Measurements from ENCODE around the gene TLL2. TPM values are rescaled to one million over a fixed set of nuclear protein-coding genes. Genes with fewer than 3 reads are reported as not detected.

TLL2 gene
- total and polyA plus RNA-seq, 2 experiments from 2014 or later = 2.6 to 3.0 TPM

- H3K36me3 ChIP-seq (ENCODE audit: insufficient read depth) = no peaks in the 10 kb centered on the region
- ATAC-seq (no peak), DNase-seq (ENCODE audit: low spot score) (no peak)
- no peaks in the 10 kb centered on the region for H3F3A ChIP-seq (replicated peaks; ENCODE audit: low read depth)
- H3K79me2 ChIP-seq (replicated peaks; ENCODE audit: insufficient read depth) = no peaks in the 10 kb centered on the region
- no peak overlapping the region for H3K27ac Mint-ChIP-seq
- no peaks in the 10 kb centered on the region for H3K9me2 ChIP-seq (ENCODE audit: insufficient read depth)
- H3K27me3 Mint-ChIP-seq (ENCODE audit: insufficient read depth, low read depth, poor library complexity) = peaks cover 4% of the 10 kb centered on the region
- no peak overlapping the region for H3K4me3 Mint-ChIP-seq
- H3K4me3 ChIP-seq = no peak overlapping the region
- no peaks in the 10 kb centered on the region for H3K27me3 ChIP-seq (ENCODE audit: insufficient read depth)
- TF ChIP-seq ZNF114 (CRISPR knock-in tag; IDR thresholded peaks at IDR 0.05) = no peak
- TF ChIP-seq REST (IDR thresholded peaks at IDR 0.05; ENCODE audit: unreplicated experiment) = no peak
- TF ChIP-seq STAT1 (IDR thresholded peaks at IDR 0.05; ENCODE audit: unreplicated experiment) = no peak
- TF ChIP-seq POLR2AphosphoS5 (IDR thresholded peaks at IDR 0.05; ENCODE audit: low read depth) = no peak
- no peak for TF ChIP-seq CREB1 (CRISPR knock-in tag; IDR thresholded peaks at IDR 0.05; ENCODE audit: low read depth)
- TF ChIP-seq ZNF331 (CRISPR knock-in tag; IDR thresholded peaks at IDR 0.05; ENCODE audit: low read depth) = no peak
- no peak for TF ChIP-seq EZH2 (IDR thresholded peaks at IDR 0.05; ENCODE audit: low read depth, unreplicated experiment)
- H3K9me3 Mint-ChIP-seq = peaks cover 10% of the 10 kb centered on the region
- no peak overlapping the region for H2AFZ ChIP-seq
- no peak overlapping the region for H3K27ac ChIP-seq (ENCODE audit: low read depth)
- H4K20me1 ChIP-seq (replicated peaks; ENCODE audit: insufficient read depth) = no peaks in the 10 kb centered on the region
- H3K36me3 Mint-ChIP-seq (ENCODE audit: low read depth) = peaks cover 13% of the 10 kb centered on the region
- H3K4me2 ChIP-seq = no peak overlapping the region
- H3K4me1 Mint-ChIP-seq = peaks cover 23% of the 10 kb centered on the region
- peaks cover 29% of the 10 kb centered on the region for H3K4me1 ChIP-seq (ENCODE audit: insufficient read depth)
These were observed 57.4 kb downstream of the TLL2 start for GRCh38 chr10:96456296-96456840.

- no peaks in the 10 kb centered on the region for H3K79me2 ChIP-seq (replicated peaks; ENCODE audit: insufficient read depth)
- Mint-ChIP-seq H3K9me3 (no peaks in the 10 kb centered on the region), H3K36me3 (ENCODE audit: low read depth) (peaks cover 1% of the 10 kb centered on the region; the same call in 1 of the 3 replicates), H3K4me1 (peaks cover 41% of the 10 kb centered on the region), H3K27ac (no peak overlapping the region), H3K27me3 (ENCODE audit: insufficient read depth, low read depth, poor library complexity) (no peaks in the 10 kb centered on the region), H3K4me3 (no peak overlapping the region; the same call in 2 of the 3 replicates)
- H2AFZ ChIP-seq = no peak overlapping the region
- no peak for DNase-seq (ENCODE audit: low spot score)
- no peak for ATAC-seq
- H3K27ac ChIP-seq (ENCODE audit: low read depth) = no peak overlapping the region
- no peaks in the 10 kb centered on the region for H3K9me2 ChIP-seq (ENCODE audit: insufficient read depth)
- H3K27me3 ChIP-seq (ENCODE audit: insufficient read depth) = no peaks in the 10 kb centered on the region
- H3K4me1 ChIP-seq (ENCODE audit: insufficient read depth) = peaks cover 46% of the 10 kb centered on the region
- no peaks in the 10 kb centered on the region for H4K20me1 ChIP-seq (replicated peaks; ENCODE audit: insufficient read depth)
- H3K4me2 ChIP-seq = 0 out of 2 replicates have a peak overlapping the region, but pooled peaks have one; percentile 10
- H3K36me3 ChIP-seq (ENCODE audit: insufficient read depth) = no peaks in the 10 kb centered on the region
- no peak overlapping the region for H3K4me3 ChIP-seq
- peaks cover 9% of the 10 kb centered on the region; the same call in 1 of the 2 replicates for H3F3A ChIP-seq (replicated peaks; ENCODE audit: low read depth)
- TF ChIP-seq POLR2AphosphoS5 (IDR thresholded peaks at IDR 0.05; ENCODE audit: low read depth) (no peak), NANOG (IDR thresholded peaks at IDR 0.05; ENCODE audit: borderline replicate concordance) (no peak), CREB1 (CRISPR knock-in tag; IDR thresholded peaks at IDR 0.05; ENCODE audit: low read depth) (no peak), EZH2phosphoT487 (IDR thresholded peaks at IDR 0.05; ENCODE audit: unreplicated experiment) (no peak), REST (IDR thresholded peaks at IDR 0.05; ENCODE audit: unreplicated experiment) (no peak), JUNB (IDR thresholded peaks at IDR 0.05; ENCODE audit: unreplicated experiment) (no peak), STAT1 (IDR thresholded peaks at IDR 0.05; ENCODE audit: unreplicated experiment) (no peak), ZNF331 (CRISPR knock-in tag; IDR thresholded peaks at IDR 0.05; ENCODE audit: low read depth) (no peak)
These were observed 59.7 kb downstream of the TLL2 start for GRCh38 chr10:96453856-96454583.
